HepG2 (cell line): ENCODE measurements around the gene KDELR3. TPM values are rescaled to one million over a fixed set of nuclear protein-coding genes. Genes with fewer than 3 reads are reported as not detected.

Experiments used
- ATAD3A ChIP-seq: sonication (generic); formaldehyde crosslinking; IDR thresholded peaks from 2 replicates; pipeline ENCODE4 v1.4.0; 2020; ENCODE audit warnings: missing genetic modification reagents
- ATF5 ChIP-seq: sonication (generic); formaldehyde crosslinking; IDR thresholded peaks from 2 replicates; pipeline ENCODE4 v1.4.0; 2020; ENCODE audit warnings: mild to moderate bottlenecking, low read depth, missing genetic modification reagents
- BCL3 ChIP-seq: sonication (generic); formaldehyde crosslinking; IDR thresholded peaks from 2 replicates; pipeline ENCODE4 v1.5.1; 2020; ENCODE audit warnings: mild to moderate bottlenecking, missing genetic modification reagents, moderate library complexity
- E2F2 ChIP-seq: sonication (generic); formaldehyde crosslinking; IDR thresholded peaks from 2 replicates; pipeline ENCODE4 v1.4.0; 2020; ENCODE audit warnings: missing genetic modification reagents, borderline replicate concordance
- E2F5 ChIP-seq: sonication (generic); formaldehyde crosslinking; conservative IDR thresholded peaks from 2 replicates; pipeline ENCODE4 v1.4.0; 2020; ENCODE audit warnings: missing genetic modification reagents
- ELF3 ChIP-seq: IDR thresholded peaks from 2 replicates; pipeline ENCODE4 v1.6.1; 2016; ENCODE audit warnings: missing genetic modification reagents, missing compliant biosample characterization
- EP300 ChIP-seq, 3 experiments: sonication (generic) in 1 of 3; formaldehyde crosslinking in 1 of 3; IDR thresholded peaks; 2 replicates each; pipeline versions ENCODE4 v1.5.1 to v1.6.1; 2011 to 2020; ENCODE audit warnings: low read depth in 2 of 3, low read length in 2 of 3, borderline replicate concordance in 1 of 3, improper control_type of control experiment in 1 of 3, mild to moderate bottlenecking in 1 of 3, missing genetic modification reagents in 1 of 3, moderate library complexity in 1 of 3
- EZH2 ChIP-seq: conservative IDR thresholded peaks from 2 replicates; pipeline ENCODE4 v1.6.1; 2012; ENCODE audit warnings: mild to moderate bottlenecking, low read depth, low read length, moderate library complexity
- MAX ChIP-seq: IDR thresholded peaks from 2 replicates; pipeline ENCODE4 v1.6.1; 2012; ENCODE audit warnings: inconsistent platforms
- SIX4 ChIP-seq: sonication (generic); formaldehyde crosslinking; IDR thresholded peaks from 2 replicates; pipeline ENCODE4 v1.4.0; 2020; ENCODE audit warnings: missing genetic modification reagents
- SRF ChIP-seq: IDR thresholded peaks from 2 replicates; pipeline ENCODE4 v1.6.1; 2011; ENCODE audit warnings: mild to moderate bottlenecking, low read depth, low read length, moderate library complexity
- TCF12 ChIP-seq, 2 experiments: fragments of 450-650 bp in 1 of 2; sonication (generic) in 1 of 2; formaldehyde crosslinking in 1 of 2; IDR thresholded peaks; 2 replicates each; pipeline versions ENCODE4 v1.6.1 to v1.8.0; 2017 to 2022; ENCODE audit warnings: antibody characterized with exemption in 1 of 2, mild to moderate bottlenecking in 1 of 2, missing genetic modification reagents in 1 of 2, moderate library complexity in 1 of 2
- TCF7 ChIP-seq: sonication (generic); IDR thresholded peaks from 2 replicates; pipeline ENCODE4 v1.6.1; 2016; ENCODE audit warnings: antibody characterized with exemption, low read depth
- TIGD3 ChIP-seq: sonication (generic); formaldehyde crosslinking; IDR thresholded peaks from 2 replicates; pipeline ENCODE4 v1.5.1; 2020; ENCODE audit warnings: mild to moderate bottlenecking, missing genetic modification reagents, borderline replicate concordance
- ZBTB39 ChIP-seq: sonication (generic); formaldehyde crosslinking; IDR thresholded peaks from 2 replicates; pipeline ENCODE4 v1.5.0; 2020; ENCODE audit warnings: missing genetic modification reagents
- ZKSCAN1 ChIP-seq: fragments of 150-350 bp; IDR thresholded peaks from 2 replicates; pipeline ENCODE4 v1.6.1; 2014; ENCODE audit warnings: low read length
- ZNF460 ChIP-seq: sonication (generic); formaldehyde crosslinking; IDR thresholded peaks from 2 replicates; pipeline ENCODE4 v1.5.1; 2020; ENCODE audit warnings: missing genetic modification reagents, mild to moderate bottlenecking, borderline replicate concordance
- ZNF484 ChIP-seq: sonication (generic); formaldehyde crosslinking; IDR thresholded peaks from 2 replicates; pipeline ENCODE4 v1.5.1; 2020; ENCODE audit warnings: mild to moderate bottlenecking, low read depth, missing genetic modification reagents, borderline replicate concordance
- polyA plus RNA-seq, 8 experiments: library from polyadenylated mRNA; depleted of rRNA in 3 of 8; stranded (reverse) in 7 of 8; unstranded in 1 of 8; fragments of >200 nt; fragmentation: Illumina TruSeq in 4 of 8; extraction: Trizol in 4 of 8; gene quantifications; 2 replicates each; pipeline versions ENCODE4 v1.2.1 to v1.2.3, GENCODE V29; 2011 to 2016; ENCODE audit warnings: low read depth in 4 of 8, missing spikeins in 1 of 8, mixed read lengths in 1 of 8; ENCODE audit not compliant: insufficient read depth in 1 of 8
- total RNA-seq, 5 experiments: library from RNA; depleted of rRNA; stranded (reverse); fragments of >200 nt; fragmentation: Illumina TruSeq; extraction: Trizol; gene quantifications; 2 replicates each; pipeline ENCODE4 v1.2.3, GENCODE V29; 2016; ENCODE audit warnings: low read depth in 1 of 5

KDELR3 gene
- total and polyA plus RNA-seq, 2 of the 13 experiments (the other 11 are each of a cell fraction or from before 2014, with no cell fraction given): 24.2 to 65.7 TPM

- TF ChIP-seq TCF12 (IDR thresholded peaks at IDR 0.05) (no peak), TCF12 (CRISPR knock-in tag; IDR thresholded peaks at IDR 0.05) (no peak), MAX (peak; percentile 65), SIX4 (CRISPR knock-in tag) (no peak), ELF3 (CRISPR knock-in tag) (peak; percentile 55; the same call in 1 of the 2 replicates), ZBTB39 (CRISPR knock-in tag) (no peak), ATF5 (no peak), SRF (no peak), TCF7 (no peak), ZNF484 (no peak), EZH2 (no peak), EP300 (IDR thresholded peaks at IDR 0.05; ENCODE audit: low read depth in 2 of 2, low read length in 2 of 2) (no peak), EP300 (CRISPR knock-in tag; IDR thresholded peaks at IDR 0.05; ENCODE audit: borderline replicate concordance) (no peak), E2F2 (CRISPR knock-in tag) (no peak), TIGD3 (CRISPR knock-in tag) (no peak), BCL3 (CRISPR knock-in tag) (no peak; the same call in 1 of the 2 replicates), ZKSCAN1 (no peak), ZNF460 (CRISPR knock-in tag) (peak; percentile 80), ATAD3A (no peak), E2F5 (no peak)
These were observed 6.3 kb upstream of the KDELR3 start (continued) for GRCh38 chr22:38461414-38462081.
